WERI-Rb-1 (cell line): ENCODE data around the gene NDUFC2.

Experiments used
- DNase-seq: peaks from one replicate; pipeline ENCODE4 v3.0.0-alpha.2; 2020
- H3K27ac ChIP-seq: fragments of 250-450 bp; sonication (Bioruptor Pico); 2 replicates; pipeline ENCODE4 v1.5.1; 2020; ENCODE audit warnings: mild to moderate bottlenecking, moderate library complexity
- H3K27me3 ChIP-seq: fragments of 250-450 bp; sonication (Bioruptor Pico); 2 replicates; pipeline ENCODE4 v1.5.1; 2021; ENCODE audit warnings: mild to moderate bottlenecking, low read depth, moderate library complexity; ENCODE audit not compliant: insufficient read depth, severe bottlenecking
- H3K36me3 ChIP-seq: fragments of 250-450 bp; sonication (Bioruptor Pico); 2 replicates; pipeline ENCODE4 v1.5.1; 2020; ENCODE audit warnings: mild to moderate bottlenecking, moderate library complexity
- H3K4me3 ChIP-seq: 2 replicates; pipeline ENCODE4 v1.5.1; 2011; ENCODE audit warnings: low read depth, mild to moderate bottlenecking, control low read depth, low read length
- H3K9me3 ChIP-seq: fragments of 250-450 bp; sonication (Bioruptor Pico); 2 replicates; pipeline ENCODE4 v1.5.1; 2021; ENCODE audit warnings: mild to moderate bottlenecking, moderate library complexity; ENCODE audit not compliant: severe bottlenecking
- CTCF ChIP-seq: IDR thresholded peaks from 2 replicates; pipeline ENCODE4 v1.5.1; 2011; ENCODE audit warnings: low read depth, mild to moderate bottlenecking, control low read depth, inconsistent platforms, low read length

The NDUFC2 gene

GRCh38 chr11:78027759-78028158 is 51.9 kb downstream of the NDUFC2 start:
- H3K4me3 ChIP-seq, result no peak overlapping the region
- H3K36me3 ChIP-seq, result no peaks in the 10 kb centered on the region
- H3K9me3 ChIP-seq, result no peaks in the 10 kb centered on the region
- no peak for DNase-seq
- no peak overlapping the region for H3K27ac ChIP-seq
- no peak for TF ChIP-seq CTCF
- H3K27me3 ChIP-seq, result no peaks in the 10 kb centered on the region

GRCh38 chr11:78025378-78025777 is 54.3 kb downstream of the NDUFC2 start:
- Histone ChIP-seq H3K27ac (no peak overlapping the region), H3K27me3 (no peaks in the 10 kb centered on the region), H3K36me3 (no peaks in the 10 kb centered on the region), H3K9me3 (no peaks in the 10 kb centered on the region), H3K4me3 (no peak overlapping the region)
- no peak for TF ChIP-seq CTCF
- no peak for DNase-seq

- H3K4me3 ChIP-seq, result no peak overlapping the region
- no peak overlapping the region for H3K27ac ChIP-seq
- no peak for DNase-seq
- no peak for TF ChIP-seq CTCF
- no peaks in the 10 kb centered on the region for H3K9me3 ChIP-seq
- H3K27me3 ChIP-seq, result no peaks in the 10 kb centered on the region
- no peaks in the 10 kb centered on the region for H3K36me3 ChIP-seq
These were observed 56.2 kb downstream of the NDUFC2 start for GRCh38 chr11:78023426-78023825.

GRCh38 chr11:78022397-78023396 is 57.0 kb downstream of the NDUFC2 start, which contains the start of gene KCTD14:
Gene KCTD14 (minus strand): TSS chr11:78023276. CDS start chr11:78023249, 27 bp downstream.
- no peak for DNase-seq
- no peak within 1 kb of the TSS for H3K4me3 ChIP-seq

GRCh38 chr11:78021611-78022010 is 58.1 kb downstream of the NDUFC2 start:
- DNase-seq, result no peak
- Histone ChIP-seq H3K9me3 (no peaks in the 10 kb centered on the region), H3K36me3 (no peaks in the 10 kb centered on the region), H3K27ac (no peak overlapping the region), H3K4me3 (no peak overlapping the region), H3K27me3 (no peaks in the 10 kb centered on the region)
- TF ChIP-seq CTCF, result no peak

More at GRCh38 chr11:78022397-78023396, 57.0 kb downstream of the NDUFC2 start, which contains the start of gene KCTD14:
- TF ChIP-seq CTCF, result no peak
- H3K36me3 ChIP-seq, result no peaks in the 10 kb centered on the region
- H3K9me3 ChIP-seq, result no peaks in the 10 kb centered on the region
- no peaks in the 10 kb centered on the region for H3K27me3 ChIP-seq
- no peak within 1 kb of the TSS for H3K27ac ChIP-seq
